Measurements from ENCODE around the gene PHF21A. TPM values are rescaled to one million over a fixed set of nuclear protein-coding genes. Genes with fewer than 3 reads are reported as not detected.

PHF21A gene
- total RNA-seq, 1 donor from 2014 or later, result 45.4 TPM

- DNase-seq, result no peak
- no peaks in the 10 kb centered on the region for H3K27me3 ChIP-seq
- H3K4me3 ChIP-seq, result no peak overlapping the region
- no peaks in the 10 kb centered on the region for H3K36me3 ChIP-seq
- peak; percentile 91 for ATAC-seq
- peak; percentile 73 for TF ChIP-seq CTCF (IDR thresholded peaks at IDR 0.05)
- H3K4me1 ChIP-seq, result peaks cover 10% of the 10 kb centered on the region
- H3K27ac ChIP-seq, result no peak overlapping the region
- H3K9me3 ChIP-seq, result no peaks in the 10 kb centered on the region
- intact Hi-C loops (cut with DNase I), result no loop called here
Measured at GRCh38 chr11:46006418-46007070, 114.7 kb downstream of the PHF21A start.

- Histone ChIP-seq H3K27ac (no peak overlapping the region), H3K4me3 (no peak overlapping the region), H3K4me1 (peaks cover 8% of the 10 kb centered on the region), H3K9me3 (no peaks in the 10 kb centered on the region), H3K27me3 (no peaks in the 10 kb centered on the region), H3K36me3 (no peaks in the 10 kb centered on the region)
- ATAC-seq, result peak; percentile 50
- TF ChIP-seq CTCF (IDR thresholded peaks at IDR 0.05), result no peak
- intact Hi-C loops (cut with DNase I), result no loop called here
- DNase-seq, result no peak
Measured at GRCh38 chr11:46003572-46003971, 117.7 kb downstream of the PHF21A start.

- intact Hi-C loops (cut with DNase I), result no loop called here
- no peak for DNase-seq
- no peak for TF ChIP-seq CTCF (IDR thresholded peaks at IDR 0.05)
- Histone ChIP-seq H3K27ac (no peak overlapping the region), H3K27me3 (no peaks in the 10 kb centered on the region), H3K36me3 (no peaks in the 10 kb centered on the region), H3K9me3 (no peaks in the 10 kb centered on the region), H3K4me1 (peaks cover 8% of the 10 kb centered on the region), H3K4me3 (no peak overlapping the region)
- ATAC-seq, result no peak
Measured at GRCh38 chr11:46002189-46002588, 119.1 kb downstream of the PHF21A start.

- Histone ChIP-seq H3K27ac (no peak overlapping the region), H3K36me3 (no peaks in the 10 kb centered on the region), H3K27me3 (no peaks in the 10 kb centered on the region), H3K4me3 (no peak overlapping the region), H3K4me1 (peaks cover 8% of the 10 kb centered on the region), H3K9me3 (no peaks in the 10 kb centered on the region)
- no peak for TF ChIP-seq CTCF (IDR thresholded peaks at IDR 0.05)
- no peak for DNase-seq
- intact Hi-C loops (cut with DNase I), result no loop called here
- no peak for ATAC-seq
Measured at GRCh38 chr11:46001448-46001914, 119.8 kb downstream of the PHF21A start.

GRCh38 chr11:45997599-45997998, 123.7 kb downstream of the PHF21A start:
- no peak for TF ChIP-seq CTCF (IDR thresholded peaks at IDR 0.05)
- peaks cover 4% of the 10 kb centered on the region for H3K4me1 ChIP-seq
- ATAC-seq, result no peak
- H3K36me3 ChIP-seq, result no peaks in the 10 kb centered on the region
- no peak overlapping the region for H3K4me3 ChIP-seq
- H3K27me3 ChIP-seq, result no peaks in the 10 kb centered on the region
- DNase-seq, result no peak
- intact Hi-C loops (cut with DNase I), result no loop called here
- no peaks in the 10 kb centered on the region for H3K9me3 ChIP-seq
- H3K27ac ChIP-seq, result no peak overlapping the region

GRCh38 chr11:45995342-45995734, 125.9 kb downstream of the PHF21A start:
- no peak overlapping the region for H3K4me3 ChIP-seq
- no peaks in the 10 kb centered on the region for H3K9me3 ChIP-seq
- no peaks in the 10 kb centered on the region for H3K27me3 ChIP-seq
- H3K27ac ChIP-seq, result no peak overlapping the region
- ATAC-seq, result no peak
- intact Hi-C loops (cut with DNase I), result no loop called here
- no peaks in the 10 kb centered on the region for H3K36me3 ChIP-seq
- no peak for DNase-seq
- H3K4me1 ChIP-seq, result no peaks in the 10 kb centered on the region
- TF ChIP-seq CTCF (IDR thresholded peaks at IDR 0.05), result no peak
